Smooth muscle cell (in vitro differentiated cells): ENCODE results near the gene BMPR1B. TPM values are rescaled to one million over a fixed set of nuclear protein-coding genes. Genes with fewer than 3 reads are reported as not detected.
"Not testable (repeated sequence)": the region's sequence is repeated elsewhere in the genome, so short reads cannot be mapped to it uniquely, and the experiment has no call there.

Experiments
- DNase-seq: peaks from one replicate; lab custom pipeline; 2025; ENCODE audit not compliant: unreplicated experiment; lab: John Stamatoyannopoulos, UW
- H2AFZ ChIP-seq: fragments of 200-600 bp; sonication (generic); 2 replicates; pipeline ENCODE4 v1.6.0; 2016; ENCODE audit warnings: antibody characterized with exemption, low read depth, mild to moderate bottlenecking
- H3F3A ChIP-seq: fragments of 200-600 bp; sonication (generic); 2 replicates; pipeline ENCODE4 v1.6.0; 2017; ENCODE audit warnings: antibody characterized with exemption, low read depth
- H3K27ac ChIP-seq: fragments of 200-600 bp; sonication (generic); 2 replicates; pipeline ENCODE4 v1.5.1; 2016; ENCODE audit warnings: low read depth, mild to moderate bottlenecking
- H3K27me3 ChIP-seq: fragments of 200-600 bp; sonication (generic); 2 replicates; pipeline ENCODE4 v1.6.1; 2016; ENCODE audit warnings: low read depth, mild to moderate bottlenecking
- H3K36me3 ChIP-seq: fragments of 200-600 bp; sonication (generic); 2 replicates; pipeline ENCODE4 v1.5.1; 2016; ENCODE audit warnings: low read depth
- H3K4me1 ChIP-seq: fragments of 200-600 bp; sonication (generic); 2 replicates; pipeline ENCODE4 v1.5.1; 2016; ENCODE audit warnings: low read depth
- H3K4me2 ChIP-seq: fragments of 200-600 bp; sonication (generic); 2 replicates; pipeline ENCODE4 v1.6.0; 2016; ENCODE audit warnings: mild to moderate bottlenecking
- H3K4me3 ChIP-seq: fragments of 200-600 bp; sonication (generic); 2 replicates; pipeline ENCODE4 v1.5.1; 2016; ENCODE audit warnings: mild to moderate bottlenecking
- H3K79me2 ChIP-seq: fragments of 200-600 bp; sonication (generic); 2 replicates; pipeline ENCODE4 v1.6.0; 2016; ENCODE audit warnings: low read depth, mild to moderate bottlenecking
- H3K9ac ChIP-seq: fragments of 200-600 bp; sonication (generic); 2 replicates; pipeline ENCODE4 v1.6.0; 2016; ENCODE audit warnings: low read depth
- H3K9me3 ChIP-seq: fragments of 200-600 bp; sonication (generic); replicated peaks from 2 replicates; pipeline ENCODE4 v1.5.1; 2016; ENCODE audit warnings: low read depth
- H4K20me1 ChIP-seq: fragments of 200-600 bp; sonication (generic); 2 replicates; pipeline ENCODE4 v1.6.0; 2016; ENCODE audit warnings: low read depth
- WGBS: methylation state at CpG from one replicate; pipeline ENCODE4 v1.1.7; 2016; ENCODE audit warnings: low lambda C conversion rate; 5-methylcytosine and 5-hydroxymethylcytosine counted together
- polyA plus RNA-seq: library from polyadenylated mRNA; unstranded; fragments of >200 nt; fragmentation: Nextera tagmentation; extraction: Ambion mirVana; gene quantifications from 2 replicates; pipeline ENCODE4 v1.2.1, GENCODE V29; 2016
- total RNA-seq: library from RNA; depleted of rRNA; stranded (reverse); fragments of >200 nt; gene quantifications from 2 replicates; pipeline ENCODE4 v1.2.3, GENCODE V29; 2014
- TF ChIP-seq, protein P1 (sequence below): fragments of 200-600 bp; sonication (generic); IDR thresholded peaks from 2 replicates; pipeline ENCODE4 v1.5.1; 2017; ENCODE audit warnings: borderline replicate concordance, mild to moderate bottlenecking, antibody characterized with exemption; ENCODE audit not compliant: insufficient read depth, poor library complexity, severe bottlenecking

Gene BMPR1B
- total and polyA plus RNA-seq, 2 experiments from 2014 or later, result 0.03 to 1.2 TPM

DNA sequence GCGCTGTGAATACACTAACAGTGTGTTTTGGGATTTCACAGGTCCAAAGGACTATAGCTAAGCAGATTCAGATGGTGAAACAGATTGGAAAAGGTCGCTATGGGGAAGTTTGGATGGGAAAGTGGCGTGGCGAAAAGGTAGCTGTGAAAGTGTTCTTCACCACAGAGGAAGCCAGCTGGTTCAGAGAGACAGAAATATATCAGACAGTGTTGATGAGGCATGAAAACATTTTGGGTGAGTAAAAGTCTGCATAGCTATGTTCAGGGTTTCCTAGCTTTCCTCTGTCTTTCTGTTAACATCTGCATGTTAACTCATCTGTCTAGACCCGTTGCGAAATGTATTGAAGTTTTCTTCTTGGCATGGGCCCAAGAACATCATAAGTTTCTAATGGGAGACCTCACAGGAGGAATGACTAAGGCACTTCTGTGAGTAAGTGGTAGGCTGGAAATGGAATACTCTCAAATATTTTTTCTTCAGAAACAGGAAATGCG, 372.1 kb downstream of the BMPR1B start:
- H3K9me3 ChIP-seq, result no peaks in the 10 kb centered on the region
- H4K20me1 ChIP-seq, result no peaks in the 10 kb centered on the region
- H2AFZ ChIP-seq, result peak overlapping the region; percentile 63
- WGBS, result 23% methylated on average over 7 of the region's 7 CpGs
- no peak for DNase-seq
- H3K4me3 ChIP-seq, result peak overlapping the region; percentile 25
- H3K27me3 ChIP-seq, result no peaks in the 10 kb centered on the region
- no peaks in the 10 kb centered on the region for H3K79me2 ChIP-seq
- peaks cover 10% of the 10 kb centered on the region for H3F3A ChIP-seq
- H3K36me3 ChIP-seq, result no peaks in the 10 kb centered on the region
- H3K9ac ChIP-seq, result peak overlapping the region; percentile 83
- TF ChIP-seq, protein P1, sequence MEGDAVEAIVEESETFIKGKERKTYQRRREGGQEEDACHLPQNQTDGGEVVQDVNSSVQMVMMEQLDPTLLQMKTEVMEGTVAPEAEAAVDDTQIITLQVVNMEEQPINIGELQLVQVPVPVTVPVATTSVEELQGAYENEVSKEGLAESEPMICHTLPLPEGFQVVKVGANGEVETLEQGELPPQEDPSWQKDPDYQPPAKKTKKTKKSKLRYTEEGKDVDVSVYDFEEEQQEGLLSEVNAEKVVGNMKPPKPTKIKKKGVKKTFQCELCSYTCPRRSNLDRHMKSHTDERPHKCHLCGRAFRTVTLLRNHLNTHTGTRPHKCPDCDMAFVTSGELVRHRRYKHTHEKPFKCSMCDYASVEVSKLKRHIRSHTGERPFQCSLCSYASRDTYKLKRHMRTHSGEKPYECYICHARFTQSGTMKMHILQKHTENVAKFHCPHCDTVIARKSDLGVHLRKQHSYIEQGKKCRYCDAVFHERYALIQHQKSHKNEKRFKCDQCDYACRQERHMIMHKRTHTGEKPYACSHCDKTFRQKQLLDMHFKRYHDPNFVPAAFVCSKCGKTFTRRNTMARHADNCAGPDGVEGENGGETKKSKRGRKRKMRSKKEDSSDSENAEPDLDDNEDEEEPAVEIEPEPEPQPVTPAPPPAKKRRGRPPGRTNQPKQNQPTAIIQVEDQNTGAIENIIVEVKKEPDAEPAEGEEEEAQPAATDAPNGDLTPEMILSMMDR, result no peak
- H3K4me1 ChIP-seq, result peaks cover 11% of the 10 kb centered on the region
- H3K27ac ChIP-seq, result peak overlapping the region; percentile 99
- H3K4me2 ChIP-seq, result peak overlapping the region; percentile 82

DNA sequence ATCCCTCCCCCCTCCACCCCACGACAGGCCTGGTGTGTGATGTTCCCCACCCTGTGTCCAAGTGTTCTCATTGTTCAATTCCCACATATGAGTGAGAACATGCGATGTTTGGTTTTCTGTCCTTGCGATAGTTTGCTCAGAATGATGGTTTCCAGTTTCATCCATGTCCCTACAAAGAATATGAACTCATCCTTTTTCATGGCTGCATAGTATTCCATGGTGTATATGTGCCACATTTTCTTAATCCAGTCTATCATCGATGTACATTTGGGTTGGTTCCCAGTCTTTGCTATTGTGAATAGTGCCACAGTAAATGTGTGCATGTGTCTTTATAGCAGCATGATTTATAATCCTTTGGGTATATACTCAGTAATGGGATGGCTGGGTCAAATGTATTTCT, 376.3 kb downstream of the BMPR1B start:
- not testable (repeated sequence) for H3K27me3 ChIP-seq, H2AFZ ChIP-seq, H4K20me1 ChIP-seq, H3K27ac ChIP-seq, H3K9ac ChIP-seq, H3K4me2 ChIP-seq, H3K9me3 ChIP-seq, DNase-seq, H3K4me1 ChIP-seq, H3K36me3 ChIP-seq, H3K4me3 ChIP-seq, H3K79me2 ChIP-seq, H3F3A ChIP-seq
- 91% methylated on average over 4 of the region's 4 CpGs for WGBS

DNA sequence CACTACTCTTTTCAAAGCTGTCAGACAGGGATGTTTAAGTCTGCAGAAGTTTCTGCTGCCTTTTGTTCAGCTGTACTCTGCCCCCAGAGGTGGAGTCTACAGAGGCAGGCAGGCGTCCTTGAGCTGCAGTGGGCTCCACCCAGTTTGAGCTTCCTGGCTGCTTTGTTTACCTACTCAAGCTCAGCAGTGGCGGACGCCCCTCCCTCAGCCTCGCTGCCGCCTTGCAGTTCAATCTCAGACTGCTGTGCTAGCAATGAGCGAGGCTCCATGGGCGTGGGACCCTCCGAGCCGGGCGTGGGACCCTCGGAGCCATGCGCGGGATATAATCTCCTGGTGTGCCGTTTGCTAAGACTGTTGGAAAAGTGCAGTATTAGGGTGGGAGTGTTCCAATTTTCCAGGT, 381.7 kb downstream of the BMPR1B start:
- H3K4me1 ChIP-seq, H4K20me1 ChIP-seq, H3K27me3 ChIP-seq, H3K4me3 ChIP-seq, H3K79me2 ChIP-seq, H3K9me3 ChIP-seq, H3K36me3 ChIP-seq, H3K9ac ChIP-seq, H3K27ac ChIP-seq, H3F3A ChIP-seq, H3K4me2 ChIP-seq, H2AFZ ChIP-seq, DNase-seq: not testable (repeated sequence)
- WGBS, result 97% methylated on average over 14 of the region's 14 CpGs

DNA sequence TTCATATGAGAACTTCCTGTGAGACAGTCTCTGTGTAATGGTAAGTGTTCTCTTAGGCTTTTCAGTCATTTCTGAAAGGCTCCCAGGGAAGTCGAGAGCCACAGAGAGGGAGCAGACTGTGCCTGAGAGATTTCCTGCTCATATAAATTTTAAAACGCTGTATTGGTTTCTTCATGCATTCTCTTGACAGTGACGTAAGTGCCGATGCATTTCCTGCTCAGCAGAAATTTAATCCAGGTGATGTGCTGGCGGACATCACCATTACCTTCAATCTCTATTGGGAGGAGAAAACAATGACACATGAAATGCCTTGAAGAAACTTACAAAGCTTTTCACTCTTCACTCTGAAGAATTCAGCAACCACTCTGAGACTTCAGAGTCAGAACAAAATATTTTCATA, 383.6 kb downstream of the BMPR1B start:
- Histone ChIP-seq H3K79me2 (no peaks in the 10 kb centered on the region), H3K9me3 (no peaks in the 10 kb centered on the region), H3K4me3 (no peak overlapping the region), H2AFZ (no peak overlapping the region), H3K9ac (no peak overlapping the region), H3K27me3 (no peaks in the 10 kb centered on the region), H3F3A (no peaks in the 10 kb centered on the region), H3K36me3 (no peaks in the 10 kb centered on the region), H4K20me1 (no peaks in the 10 kb centered on the region), H3K4me1 (no peaks in the 10 kb centered on the region), H3K4me2 (no peak overlapping the region), H3K27ac (no peak overlapping the region)
- TF ChIP-seq, protein P1, result no peak
- 91% methylated on average over 5 of the region's 5 CpGs for WGBS
- no peak for DNase-seq

DNA sequence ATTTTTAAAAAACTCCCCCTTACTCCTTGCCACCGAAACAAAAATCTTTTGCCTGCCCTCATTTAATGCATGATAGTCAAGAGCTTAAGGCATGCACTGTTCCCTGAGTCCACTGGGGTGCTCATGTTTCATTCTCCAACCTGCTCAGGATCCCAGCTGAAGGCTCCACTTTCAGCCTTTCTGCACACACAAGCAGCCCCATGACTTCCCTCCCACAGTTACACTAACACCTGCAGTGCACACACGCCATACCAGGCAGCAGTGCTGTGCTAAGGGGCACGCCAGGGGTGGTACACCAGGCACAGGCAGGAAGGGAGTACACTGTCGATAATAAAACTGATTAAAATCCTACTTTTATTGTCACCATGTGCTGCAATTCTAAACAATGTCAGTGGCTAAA, 385.2 kb downstream of the BMPR1B start:
- H3K4me1 ChIP-seq, result no peaks in the 10 kb centered on the region
- H3K27ac ChIP-seq, result no peak overlapping the region
- no peak overlapping the region for H3K4me3 ChIP-seq
- no peaks in the 10 kb centered on the region for H3K36me3 ChIP-seq
- H3K9ac ChIP-seq, result no peak overlapping the region
- TF ChIP-seq, protein P1, result no peak
- no peak overlapping the region for H2AFZ ChIP-seq
- H3F3A ChIP-seq, result no peaks in the 10 kb centered on the region
- no peak overlapping the region for H3K4me2 ChIP-seq
- H4K20me1 ChIP-seq, result no peaks in the 10 kb centered on the region
- H3K79me2 ChIP-seq, result no peaks in the 10 kb centered on the region
- H3K9me3 ChIP-seq, result no peaks in the 10 kb centered on the region
- WGBS, result 90% methylated on average over 4 of the region's 4 CpGs
- no peaks in the 10 kb centered on the region for H3K27me3 ChIP-seq
- no peak for DNase-seq
